Esophagus squamous epithelium (tissue), 5 donors: ENCODE data around the gene ARAP1. TPM values are rescaled to one million over a fixed set of nuclear protein-coding genes. Genes with fewer than 3 reads are reported as not detected.

ENCODE experiments used
- DNase-seq: peaks from one replicate; lab custom pipeline; 2025; lab: John Stamatoyannopoulos, UW
- H3K27ac ChIP-seq, 4 donors: fragments of 200-600 bp; sonication (generic); one replicate each; pipeline ENCODE4 v1.5.1; 2016 to 2019; ENCODE audit warnings: mild to moderate bottlenecking in 1 of 4
- H3K27me3 ChIP-seq, 4 donors: fragments of 200-600 bp; sonication (generic); 1 replicate in 3 of 4; 2 replicates in 1 of 4; pipeline versions ENCODE4 v1.5.1 to v1.6.0; 2017 to 2021; ENCODE audit warnings: antibody characterized with exemption in 1 of 4
- H3K36me3 ChIP-seq, 3 donors: fragments of 200-600 bp; sonication (generic); one replicate each; pipeline ENCODE4 v1.5.1; 2016 to 2019
- H3K4me1 ChIP-seq, 3 donors: fragments of 200-600 bp; sonication (generic); one replicate each; pipeline ENCODE4 v1.5.1; 2017 to 2019
- H3K4me3 ChIP-seq, 4 donors: fragments of 200-600 bp; sonication (generic); 1 replicate in 3 of 4; 2 replicates in 1 of 4; pipeline ENCODE4 v1.5.1; 2016 to 2019; ENCODE audit warnings: mild to moderate bottlenecking in 2 of 4, moderate library complexity in 1 of 4
- H3K9me3 ChIP-seq, 3 donors: fragments of 200-600 bp; sonication (generic); one replicate each; pipeline ENCODE4 v1.5.1; 2016 to 2019
- POLR2A ChIP-seq, 4 donors: fragments of 450-650 bp; IDR thresholded peaks; one replicate each; pipeline ENCODE4 v1.6.1; 2017; ENCODE audit warnings: antibody characterized with exemption in 4 of 4, mild to moderate bottlenecking in 4 of 4, moderate library complexity in 3 of 4
- WGBS, 2 donors: methylation state at CpG; one replicate each; pipeline ENCODE4 v1.1.5; 2018; 5-methylcytosine and 5-hydroxymethylcytosine counted together
- intact Hi-C: fragments of 100-400 bp; cut with DNase I; formaldehyde crosslinking; loops from one replicate; pipeline ENCODE4 v1.15.0; 2022
- total RNA-seq, 4 donors: library from RNA; depleted of rRNA; stranded (reverse); fragments of >200 nt; gene quantifications; one replicate each; pipeline ENCODE4 v1.1.0, GENCODE V29; 2016
- TF ChIP-seq, protein P1 (sequence below), 6 experiments: fragments of 450-650 bp in 4 of 6; fragments of 200-600 bp in 2 of 6; sonication (generic) in 2 of 6; IDR thresholded peaks; one replicate each; pipeline ENCODE4 v1.5.1; 2016 to 2019; ENCODE audit warnings: antibody characterized with exemption in 6 of 6, mild to moderate bottlenecking in 4 of 6, moderate library complexity in 4 of 6
- donor health status: DM: yes; HTN: yes; CAD: no.

Gene ARAP1
- total RNA-seq, 4 donors from 2014 or later: 37.8 to 114 (median 70.6) TPM

DNA sequence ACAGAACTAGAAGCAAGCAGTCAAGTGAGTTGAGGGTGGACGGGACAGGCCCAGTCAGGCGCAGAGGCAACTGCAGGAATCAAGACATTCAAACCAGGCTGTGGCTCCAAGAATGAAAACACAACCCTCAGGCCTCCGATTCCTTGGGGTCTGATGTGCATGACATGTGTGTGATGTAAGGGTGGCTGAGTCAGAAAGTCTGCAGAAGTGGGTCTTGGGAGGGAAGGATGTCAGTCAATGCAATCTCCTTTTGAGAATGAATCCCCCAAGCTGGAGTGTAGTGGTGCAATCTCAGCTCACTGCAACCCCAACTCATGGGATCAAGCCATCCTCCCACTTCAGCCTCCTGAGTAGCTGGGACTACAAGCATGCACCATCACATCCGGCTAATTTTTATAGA, 62.0 kb downstream of the ARAP1 start:
- DNase-seq: no peak
- no peak for TF ChIP-seq POLR2A (IDR thresholded peaks at IDR 0.05)
- TF ChIP-seq, protein P1, sequence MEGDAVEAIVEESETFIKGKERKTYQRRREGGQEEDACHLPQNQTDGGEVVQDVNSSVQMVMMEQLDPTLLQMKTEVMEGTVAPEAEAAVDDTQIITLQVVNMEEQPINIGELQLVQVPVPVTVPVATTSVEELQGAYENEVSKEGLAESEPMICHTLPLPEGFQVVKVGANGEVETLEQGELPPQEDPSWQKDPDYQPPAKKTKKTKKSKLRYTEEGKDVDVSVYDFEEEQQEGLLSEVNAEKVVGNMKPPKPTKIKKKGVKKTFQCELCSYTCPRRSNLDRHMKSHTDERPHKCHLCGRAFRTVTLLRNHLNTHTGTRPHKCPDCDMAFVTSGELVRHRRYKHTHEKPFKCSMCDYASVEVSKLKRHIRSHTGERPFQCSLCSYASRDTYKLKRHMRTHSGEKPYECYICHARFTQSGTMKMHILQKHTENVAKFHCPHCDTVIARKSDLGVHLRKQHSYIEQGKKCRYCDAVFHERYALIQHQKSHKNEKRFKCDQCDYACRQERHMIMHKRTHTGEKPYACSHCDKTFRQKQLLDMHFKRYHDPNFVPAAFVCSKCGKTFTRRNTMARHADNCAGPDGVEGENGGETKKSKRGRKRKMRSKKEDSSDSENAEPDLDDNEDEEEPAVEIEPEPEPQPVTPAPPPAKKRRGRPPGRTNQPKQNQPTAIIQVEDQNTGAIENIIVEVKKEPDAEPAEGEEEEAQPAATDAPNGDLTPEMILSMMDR (IDR thresholded peaks at IDR 0.05): no peak
- no peak overlapping the region for H3K27ac ChIP-seq
- H3K9me3 ChIP-seq: no peaks in the 10 kb centered on the region
- peaks cover 0 to 30% (median 5%) of the 10 kb centered on the region in 3 donors for H3K4me1 ChIP-seq
- intact Hi-C loops: no loop called here
- no peak overlapping the region for H3K4me3 ChIP-seq
- WGBS, 2 donors: 80 to 88% methylated on average over 4 of the region's 4 CpGs
- no peaks in the 10 kb centered on the region for H3K27me3 ChIP-seq
- peaks cover 44 to 100% (median 64%) of the 10 kb centered on the region in 3 donors for H3K36me3 ChIP-seq

DNA sequence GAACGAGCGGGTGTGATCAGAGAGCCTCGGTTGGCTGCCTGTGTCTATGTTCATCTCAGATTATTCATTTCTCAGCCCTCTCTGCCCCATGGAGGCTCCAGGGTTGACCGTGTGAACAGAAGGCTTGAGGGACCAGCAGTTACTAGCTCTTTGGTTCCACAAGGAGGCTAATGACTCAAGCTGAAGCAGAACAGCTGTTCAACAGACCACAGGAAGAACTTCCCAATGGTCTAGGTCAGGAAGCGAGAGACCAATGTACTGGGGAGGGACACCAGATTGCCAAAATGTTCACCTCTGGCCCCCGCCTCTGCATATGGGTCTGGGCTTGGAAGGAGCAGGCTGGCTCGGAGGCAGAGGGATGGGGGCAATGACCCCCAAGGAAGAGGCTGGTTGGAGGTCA, 63.3 kb downstream of the ARAP1 start:
- Histone ChIP-seq H3K27me3 (no peaks in the 10 kb centered on the region), H3K9me3 (no peaks in the 10 kb centered on the region), H3K4me1 (peaks cover 0 to 42% (median 14%) of the 10 kb centered on the region in 3 donors), H3K4me3 (no peak overlapping the region), H3K36me3 (peaks cover 41 to 100% (median 52%) of the 10 kb centered on the region in 3 donors), H3K27ac (peak overlapping the region in 1 of 4 donors; percentile 22)
- TF ChIP-seq, protein P1 (IDR thresholded peaks at IDR 0.05): no peak
- TF ChIP-seq POLR2A (IDR thresholded peaks at IDR 0.05): no peak
- no peak for DNase-seq
- intact Hi-C loops: no loop called here
- WGBS, 2 donors: 83 to 88% methylated on average over 1 to 7 of the region's 7 CpGs

DNA sequence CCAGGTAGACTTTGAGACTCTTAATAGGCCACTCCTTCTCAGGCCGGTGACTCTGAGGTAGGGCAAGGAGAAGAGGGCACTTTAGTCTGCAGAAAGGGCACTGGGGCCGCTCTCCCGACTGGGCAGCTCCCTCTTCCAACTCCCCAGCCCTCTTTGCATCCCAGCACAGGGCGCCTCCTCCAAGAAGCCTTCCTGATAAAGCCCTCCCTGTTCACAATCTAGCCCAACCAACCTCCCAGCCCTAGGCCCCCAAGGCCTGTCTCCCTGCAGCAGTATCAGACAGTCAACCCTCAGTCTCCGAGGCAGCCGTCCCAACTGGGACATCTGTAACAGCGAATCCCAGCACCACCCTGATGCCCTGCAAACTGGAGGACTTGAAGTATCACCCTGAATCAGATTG, 63.7 kb downstream of the ARAP1 start:
- H3K27me3 ChIP-seq: no peaks in the 10 kb centered on the region
- H3K27ac ChIP-seq: no peak overlapping the region
- peaks cover 38 to 97% (median 48%) of the 10 kb centered on the region in 3 donors for H3K36me3 ChIP-seq
- WGBS, 2 donors: 100% methylated on average over 2 of the region's 7 CpGs; no CpG with 5 or more reads in 1 of the 2 donors
- no peak for DNase-seq
- intact Hi-C loops: no loop called here
- no peaks in the 10 kb centered on the region for H3K9me3 ChIP-seq
- peaks cover 0 to 44% (median 14%) of the 10 kb centered on the region in 3 donors for H3K4me1 ChIP-seq
- TF ChIP-seq, protein P1 (IDR thresholded peaks at IDR 0.05): no peak
- TF ChIP-seq POLR2A (IDR thresholded peaks at IDR 0.05): no peak
- no peak overlapping the region for H3K4me3 ChIP-seq

DNA sequence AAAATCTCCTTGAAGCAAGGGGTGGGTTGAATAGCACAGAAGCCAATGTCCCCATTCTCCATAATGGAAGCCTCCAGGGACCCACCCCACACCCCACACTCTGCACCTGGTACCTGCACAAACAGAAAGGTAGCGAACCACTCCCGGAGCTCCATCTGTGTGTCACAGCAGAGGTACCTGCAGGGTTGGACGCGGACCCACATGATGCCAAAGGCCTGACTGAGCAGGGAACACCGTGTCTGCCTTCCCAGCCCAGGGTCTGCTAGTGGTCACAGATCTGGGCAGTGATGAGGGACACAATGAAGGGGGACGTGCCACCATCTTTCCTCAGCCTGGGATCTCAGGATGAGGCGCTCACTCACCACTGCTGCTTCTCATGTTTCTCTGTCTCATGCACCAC, 64.9 kb downstream of the ARAP1 start:
- Histone ChIP-seq H3K27ac (peak overlapping the region in 2 of 4 donors; percentile 59 to 72), H3K36me3 (peaks cover 26 to 85% (median 36%) of the 10 kb centered on the region in 3 donors), H3K9me3 (no peaks in the 10 kb centered on the region), H3K4me3 (no peak overlapping the region), H3K4me1 (peaks cover 0 to 44% (median 14%) of the 10 kb centered on the region in 3 donors), H3K27me3 (no peaks in the 10 kb centered on the region)
- 85% methylated on average over 5 of the region's 7 CpGs; no CpG with 5 or more reads in 1 of the 2 donors for WGBS, 2 donors
- TF ChIP-seq, protein P1 (IDR thresholded peaks at IDR 0.05): no peak
- TF ChIP-seq POLR2A (IDR thresholded peaks at IDR 0.05): no peak
- DNase-seq: no peak
- intact Hi-C loops: no loop called here

DNA sequence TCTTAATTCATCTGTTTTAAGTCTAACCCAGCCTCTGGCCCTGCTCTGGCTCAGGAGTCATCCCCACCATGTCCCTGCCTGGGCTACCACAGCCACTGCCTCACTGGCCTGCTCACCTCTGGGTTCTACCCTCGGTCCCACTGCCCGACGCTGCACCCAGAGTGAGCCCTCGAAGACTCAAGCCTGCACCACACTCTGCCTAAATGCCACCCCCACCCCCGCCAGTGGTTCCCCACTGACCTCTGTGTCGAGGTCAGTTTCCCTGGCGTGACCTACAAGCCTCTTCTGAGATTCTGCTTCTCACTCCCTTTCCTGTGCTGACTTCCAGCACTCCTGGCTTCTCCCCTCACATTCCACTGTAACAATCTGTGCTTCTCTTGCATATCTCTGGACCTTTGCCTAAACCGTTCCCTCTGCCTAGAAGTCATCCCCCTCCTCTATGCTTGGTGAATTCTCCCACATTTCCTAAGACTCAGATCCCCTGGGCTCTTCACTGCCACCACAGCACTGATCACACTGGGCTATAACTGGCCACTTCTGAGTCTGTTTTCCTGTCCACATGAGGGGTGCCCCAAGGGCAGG, 65.5 kb downstream of the ARAP1 start:
- H3K4me1 ChIP-seq: peaks cover 0 to 47% (median 14%) of the 10 kb centered on the region in 3 donors
- H3K27me3 ChIP-seq: no peaks in the 10 kb centered on the region
- H3K27ac ChIP-seq: peak overlapping the region; percentile 28 to 72 (median 49)
- H3K36me3 ChIP-seq: peaks cover 20 to 79% (median 30%) of the 10 kb centered on the region in 3 donors
- intact Hi-C loops: no loop called here
- no peak overlapping the region for H3K4me3 ChIP-seq
- TF ChIP-seq POLR2A (IDR thresholded peaks at IDR 0.05): no peak
- TF ChIP-seq, protein P1 (IDR thresholded peaks at IDR 0.05): no peak
- DNase-seq: no peak
- H3K9me3 ChIP-seq: no peaks in the 10 kb centered on the region
- whole genome bisulfite sequencing, 2 donors: 66 to 73% methylated on average over 7 to 8 of the region's 8 CpGs
